ENCODE measurements around the gene ARL6IP4.

The ARL6IP4 gene

DNA sequence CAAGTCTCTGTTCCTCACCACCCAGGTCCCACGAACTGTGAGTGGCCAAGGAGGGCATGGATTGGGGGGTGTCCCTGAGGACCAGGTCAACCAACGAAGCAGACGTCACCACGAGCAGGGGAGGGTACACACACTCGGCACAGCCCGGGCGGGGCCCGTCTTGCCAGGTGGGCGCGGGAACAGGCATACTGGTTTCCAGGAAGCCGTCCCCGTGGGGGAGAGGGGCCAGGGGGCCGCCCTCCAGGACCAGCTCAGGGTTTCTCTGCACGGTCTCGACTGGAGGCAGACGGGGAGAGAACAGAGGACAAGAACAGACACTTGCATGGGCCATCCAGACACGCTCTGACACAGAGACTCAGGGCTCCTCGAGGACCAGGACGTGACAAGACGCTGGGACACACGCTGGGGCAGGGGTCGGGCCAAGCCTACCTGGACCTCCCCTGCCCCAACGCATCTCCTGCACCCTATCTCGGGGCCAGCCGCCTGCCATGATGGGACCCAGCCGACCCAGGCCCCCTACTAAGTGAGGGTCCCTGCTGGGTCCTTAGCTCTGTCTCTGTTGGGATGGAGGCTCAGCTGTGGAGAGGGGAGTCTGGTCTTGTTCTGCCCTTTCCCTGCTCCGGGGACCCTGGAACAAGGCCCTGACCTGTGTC, 11.3 kb downstream of the ARL6IP4 start:
- DNase-seq: no peak

DNA sequence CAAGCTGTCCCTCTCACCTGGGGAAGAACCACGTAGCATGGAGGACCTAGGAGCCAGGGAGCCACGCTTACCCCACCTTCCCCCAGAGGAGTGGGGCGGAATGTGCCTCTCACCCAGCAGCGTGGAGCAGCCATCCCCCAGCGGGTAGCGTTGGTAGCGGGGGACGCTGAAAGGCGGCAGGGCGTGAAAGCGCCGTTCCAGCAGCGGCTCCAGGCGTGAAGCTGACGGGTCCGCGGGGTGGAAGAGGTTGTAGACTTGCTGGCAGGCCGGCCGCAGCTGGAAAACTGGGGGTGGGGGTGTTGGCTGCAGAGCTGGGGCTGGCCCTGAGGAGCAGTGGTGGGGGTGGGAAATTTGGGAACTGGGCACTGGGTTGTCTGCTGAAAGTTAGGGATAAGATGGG, 11.9 kb downstream of the ARL6IP4 start:
- DNase-seq: no peak

DNA sequence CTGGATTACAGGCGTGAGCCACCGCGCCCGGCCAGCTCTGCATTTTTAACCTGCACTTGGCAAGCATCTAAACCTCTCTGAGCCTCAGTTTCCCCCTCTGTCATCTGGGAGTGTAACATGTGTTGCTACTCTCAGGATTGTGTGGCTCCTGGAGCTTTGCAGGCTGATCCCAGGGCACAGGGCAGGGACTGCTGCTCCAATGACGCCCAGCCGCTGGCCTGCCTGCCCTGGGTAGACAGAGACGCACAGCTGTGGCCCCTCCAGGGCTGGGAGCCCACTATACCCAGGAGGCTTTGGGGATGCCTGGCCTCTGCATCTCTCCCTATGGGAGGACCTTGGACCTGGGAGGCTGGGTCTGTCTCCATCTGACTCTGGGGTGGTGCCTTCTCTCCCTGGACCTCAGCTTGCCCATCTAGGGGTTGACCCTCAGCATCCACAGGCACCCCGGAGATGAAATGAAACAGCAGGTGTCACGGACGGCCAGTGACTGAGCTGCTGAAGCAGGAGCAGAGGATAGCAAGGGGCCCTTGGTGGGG, 13.7 kb downstream of the ARL6IP4 start:
- no peak for DNase-seq

DNA sequence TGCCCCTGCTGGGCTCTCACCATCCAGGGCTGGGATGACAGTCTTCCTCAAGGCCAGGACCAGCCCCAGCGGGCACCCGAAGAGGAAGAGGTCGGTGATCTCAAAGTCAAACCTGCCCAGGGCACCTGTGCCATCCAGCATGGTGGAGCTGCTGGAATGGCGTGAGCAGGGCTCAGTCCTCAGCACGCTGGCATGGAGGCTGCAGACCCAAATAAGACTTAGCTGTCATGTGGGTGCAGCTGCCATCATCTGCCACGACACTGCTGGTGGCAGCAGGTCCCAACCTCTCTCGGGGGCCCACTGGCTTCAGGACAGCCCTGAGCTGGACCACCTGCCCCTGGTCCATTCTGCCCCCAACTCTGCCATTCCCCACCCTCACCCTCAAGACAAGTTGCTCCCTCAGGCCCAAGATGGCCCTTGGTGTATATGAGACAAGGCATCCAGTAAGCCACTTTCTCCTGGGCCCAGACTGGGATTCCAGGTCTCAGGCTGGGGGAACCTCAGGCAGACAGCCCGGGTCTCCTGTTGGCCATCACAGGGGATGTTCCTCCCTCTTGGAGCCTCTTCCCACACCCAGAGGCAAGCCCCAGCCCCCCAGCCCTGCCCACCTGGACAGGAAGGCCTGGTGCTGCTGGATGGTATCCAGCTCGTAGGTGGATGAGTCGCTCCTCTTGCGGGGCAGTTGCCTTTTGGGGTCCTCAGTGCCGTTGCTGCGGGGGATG, 14.5 kb downstream of the ARL6IP4 start:
- DNase-seq: no peak

DNA sequence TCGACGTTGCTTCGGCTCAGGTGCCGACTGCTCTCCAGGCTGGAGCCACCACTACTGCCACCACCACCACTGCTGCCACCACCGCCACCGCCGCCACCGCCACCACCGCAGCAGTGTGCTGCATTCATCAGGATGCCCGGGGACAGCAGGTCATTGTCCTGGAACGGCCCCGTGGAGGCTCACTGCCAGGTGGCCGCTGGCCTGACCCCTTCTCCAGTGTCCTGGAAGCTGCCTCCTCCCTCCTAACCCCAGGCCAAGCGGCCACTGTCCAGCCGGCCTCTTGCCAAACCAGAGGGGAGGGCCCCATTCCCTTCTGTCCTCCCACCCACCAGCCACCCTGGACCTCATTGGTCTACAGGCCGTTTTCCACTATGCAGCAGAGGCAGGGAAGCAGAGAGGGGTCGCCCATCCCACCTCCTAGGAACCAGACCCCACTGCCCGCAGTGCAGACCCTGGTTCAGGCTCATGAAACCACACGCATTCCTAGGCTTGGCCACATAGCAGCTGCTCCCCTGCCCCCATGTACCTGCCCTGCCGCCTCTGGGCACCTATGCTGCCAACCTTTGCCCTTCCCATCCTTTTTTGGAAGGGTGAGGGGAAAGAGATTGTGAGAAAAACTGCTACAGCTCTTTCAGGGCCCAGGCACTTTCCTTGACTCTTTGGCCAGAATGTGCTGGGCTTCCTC, 15.2 kb downstream of the ARL6IP4 start:
- DNase-seq: no peak

DNA sequence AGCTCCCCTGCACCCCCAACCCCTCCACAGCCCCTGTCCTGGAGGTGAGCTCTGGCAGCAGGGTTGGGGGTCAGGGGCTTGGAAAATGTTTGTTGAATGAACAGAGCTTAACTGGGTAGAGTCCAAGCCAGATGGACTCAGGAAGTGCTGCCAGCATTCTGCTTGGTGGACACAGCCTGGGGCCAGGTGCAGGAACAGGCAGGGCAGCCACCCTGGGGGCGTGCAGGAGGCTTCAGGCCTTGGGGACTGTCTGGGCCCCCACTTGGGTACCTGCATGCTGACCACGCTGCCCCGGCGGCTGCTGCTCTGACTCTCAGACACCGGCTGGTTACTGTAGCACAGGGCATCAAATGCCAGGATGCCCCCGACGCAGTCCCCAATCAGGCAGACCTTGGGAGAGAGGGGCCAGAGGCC, 15.7 kb downstream of the ARL6IP4 start:
- no peak for DNase-seq

DNA sequence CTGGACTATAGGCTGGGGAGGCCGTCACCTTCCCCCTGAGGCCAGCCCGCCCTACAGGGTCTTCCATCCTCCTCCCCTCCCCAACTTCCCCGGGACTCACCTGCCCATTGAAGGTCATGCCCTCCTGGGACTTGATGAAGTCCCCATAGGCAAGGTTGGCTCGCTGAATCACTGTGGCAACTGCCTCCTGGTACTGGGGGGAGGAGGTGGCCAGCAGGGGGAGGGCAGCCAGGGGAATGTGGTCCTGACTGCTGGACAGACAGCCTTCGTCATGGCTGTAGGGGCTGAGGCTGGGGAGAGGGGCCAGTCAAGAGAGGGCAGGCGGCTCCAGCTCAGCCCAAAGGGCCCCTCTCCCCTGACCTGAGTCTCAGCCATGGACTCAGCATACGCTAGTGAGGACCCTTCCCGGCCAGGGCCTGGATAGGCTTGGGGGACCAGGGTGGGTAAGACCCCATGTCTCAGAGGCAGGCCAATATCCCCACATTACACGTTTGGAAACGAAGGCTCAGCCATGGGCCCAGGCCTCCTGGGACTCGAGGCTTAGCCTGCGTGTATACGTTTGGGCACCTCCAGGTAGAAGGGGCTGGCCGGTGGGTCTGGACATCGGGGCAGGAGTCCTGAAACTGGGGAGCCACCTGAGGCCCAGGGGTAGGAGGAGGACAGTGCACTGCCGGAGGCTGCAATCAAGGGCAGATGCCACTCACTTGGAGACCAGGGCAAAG, 16.3 kb downstream of the ARL6IP4 start:
- DNase-seq: no peak

DNA sequence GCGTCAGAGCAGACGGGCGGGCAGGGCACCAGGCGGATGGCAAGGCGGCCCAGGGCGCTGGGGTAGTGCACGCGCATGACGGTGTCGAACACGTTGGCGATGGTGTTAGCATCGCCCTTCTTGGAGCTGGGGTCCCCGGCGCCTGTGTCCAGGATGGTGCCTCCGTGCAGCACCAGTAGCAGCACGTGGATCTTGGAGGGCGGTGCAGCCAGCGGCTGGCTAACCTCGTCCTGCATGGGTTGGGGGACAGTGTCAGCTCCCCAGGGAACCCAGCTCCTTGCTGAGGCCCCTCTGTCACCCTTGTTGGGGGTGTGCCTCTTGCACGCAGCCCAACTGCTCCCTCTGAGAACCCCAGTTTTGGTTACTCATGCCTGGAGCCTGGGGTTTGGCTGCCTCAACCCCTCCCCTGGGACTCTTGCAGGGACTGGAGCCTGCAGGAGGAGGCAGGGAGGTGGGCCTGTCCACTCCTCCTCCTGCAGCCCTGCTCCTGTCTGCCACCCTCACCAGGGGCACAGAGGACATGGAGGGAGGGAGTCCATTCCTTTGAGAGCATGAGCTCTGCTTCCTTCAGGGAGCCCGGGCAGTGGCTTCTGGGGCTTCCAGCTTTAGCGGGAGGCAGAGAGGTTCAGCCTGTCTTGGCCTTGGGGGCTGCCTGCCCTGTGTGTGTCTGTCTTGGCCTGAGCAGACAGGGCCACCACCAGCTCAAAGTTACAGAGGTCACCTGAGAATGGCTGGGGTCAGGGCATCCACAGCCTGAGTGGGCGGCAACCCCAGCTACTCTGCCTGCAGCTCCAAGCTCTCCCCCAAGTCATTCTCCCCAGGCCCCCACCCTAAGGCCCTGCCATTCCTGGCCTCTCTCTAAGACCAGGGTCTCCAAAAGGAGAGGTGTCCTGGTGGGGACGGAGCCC, 17.1 kb downstream of the ARL6IP4 start:
- no peak for DNase-seq

DNA sequence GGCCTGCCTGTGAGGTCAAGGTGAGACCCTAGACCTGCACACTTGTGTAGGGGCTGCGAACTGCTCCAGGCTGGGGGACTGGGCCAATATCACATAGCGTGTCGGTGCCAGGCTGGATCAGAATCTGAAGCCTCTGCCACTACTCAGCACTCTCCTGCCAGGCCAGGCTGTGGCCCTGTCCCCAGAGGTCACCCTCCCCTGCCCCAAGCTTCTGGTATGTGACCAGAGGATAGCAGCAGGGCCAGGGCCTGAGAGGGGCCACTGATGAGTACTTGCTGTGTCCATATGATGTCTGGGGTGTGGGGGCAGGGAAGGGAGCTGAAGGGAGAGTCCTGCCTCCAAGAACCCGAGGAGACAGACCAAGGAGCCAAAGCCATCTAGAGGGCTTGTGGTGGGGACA, 17.8 kb downstream of the ARL6IP4 start:
- no peak for DNase-seq

DNA sequence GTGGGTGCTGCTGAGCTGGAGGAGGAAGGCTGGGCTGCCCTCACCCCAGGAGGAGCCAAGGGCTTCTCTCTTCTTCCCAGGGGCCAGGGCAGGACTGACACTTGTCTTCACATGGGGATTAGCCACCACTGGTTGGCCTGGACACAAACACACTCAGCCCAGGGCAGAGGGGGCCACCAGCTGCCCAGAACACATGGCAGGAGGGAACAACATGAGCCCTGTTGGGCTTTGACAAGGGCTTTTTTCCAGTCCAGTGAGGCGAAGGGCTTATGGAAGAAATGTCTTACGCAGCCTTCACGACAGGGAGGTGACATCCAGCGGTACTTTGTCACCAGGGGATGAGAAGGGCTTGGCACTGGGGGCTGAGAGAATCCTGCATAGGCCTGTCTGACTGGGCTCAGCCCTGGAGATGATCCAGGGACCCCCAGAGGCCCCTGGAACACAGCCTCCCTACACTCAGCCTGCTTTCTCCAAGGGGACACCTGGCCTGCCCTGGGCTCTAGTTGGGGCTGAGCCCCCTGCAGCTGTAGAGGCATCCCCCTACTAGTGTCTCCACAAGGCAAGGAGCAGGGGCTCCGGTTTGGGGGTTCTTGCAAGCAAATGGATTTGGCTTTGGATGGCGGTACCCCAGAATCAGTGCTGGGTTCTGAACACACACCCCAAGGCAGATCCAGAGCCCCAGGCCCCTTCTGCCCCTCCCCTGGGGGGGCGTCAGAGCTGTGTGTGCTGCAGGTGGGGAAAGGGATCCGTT, 18.9 kb downstream of the ARL6IP4 start:
- DNase-seq: no peak

DNA sequence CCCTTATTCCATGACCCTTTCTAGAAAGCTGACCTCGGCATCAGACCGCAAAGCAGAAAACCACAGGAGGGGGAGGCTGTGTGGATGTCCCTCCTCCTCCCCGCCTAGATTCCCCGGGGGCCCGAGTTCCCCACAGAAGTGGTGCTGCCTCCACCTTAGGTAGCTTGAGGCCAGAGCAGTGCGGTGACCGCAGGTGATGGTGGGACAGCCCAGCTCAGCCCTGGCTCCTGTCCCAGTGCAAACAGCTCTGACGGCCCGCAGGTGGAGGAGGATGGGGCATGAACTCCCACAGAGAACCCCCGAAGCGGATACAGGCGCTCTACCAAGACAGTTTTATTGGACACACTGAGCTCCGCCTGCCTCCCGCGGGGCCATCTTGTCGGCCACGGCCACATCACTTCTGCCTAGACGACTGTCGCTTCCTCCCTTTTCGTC, 19.5 kb downstream of the ARL6IP4 start:
- DNase-seq: no peak

DNA sequence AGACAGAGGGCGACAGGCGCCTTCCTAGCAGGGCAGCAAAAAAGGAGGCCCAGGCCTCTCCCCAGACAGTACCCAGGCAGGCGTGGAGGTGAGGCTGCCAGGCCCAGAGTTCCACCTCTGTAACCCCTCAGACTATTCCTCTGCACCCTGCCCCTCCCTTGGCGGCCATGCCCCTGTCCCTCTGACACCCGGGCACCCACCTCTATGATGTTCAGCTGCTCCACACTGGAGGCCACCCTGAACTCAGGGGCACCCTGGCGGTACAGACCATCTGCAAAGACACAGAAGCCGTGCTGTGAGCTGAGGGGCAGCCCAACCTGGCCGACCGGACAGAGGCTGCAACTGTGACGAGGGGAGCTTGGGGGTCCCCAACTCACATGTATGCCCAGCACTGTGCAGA, 20.1 kb downstream of the ARL6IP4 start:
- DNase-seq: no peak

DNA sequence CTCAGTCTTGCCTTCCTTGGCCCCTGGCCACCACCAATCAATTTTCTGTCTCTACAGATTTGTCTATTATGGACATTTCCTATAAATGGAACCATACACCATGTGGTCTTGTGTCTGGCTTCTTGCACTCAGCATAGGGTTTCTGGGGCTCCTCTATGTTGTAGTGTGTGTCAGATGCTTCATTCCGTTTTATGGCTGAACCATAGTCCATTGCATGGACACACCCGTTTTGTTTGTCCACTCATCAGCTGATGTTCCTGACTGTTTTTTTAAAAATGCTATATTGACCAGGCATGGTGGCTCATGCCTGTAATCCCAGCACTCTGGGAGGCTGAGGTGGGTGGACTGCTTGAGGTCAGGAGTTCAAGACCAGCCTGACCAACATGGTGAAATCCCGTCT, 21.0 kb downstream of the ARL6IP4 start:
- no peak for DNase-seq

DNA sequence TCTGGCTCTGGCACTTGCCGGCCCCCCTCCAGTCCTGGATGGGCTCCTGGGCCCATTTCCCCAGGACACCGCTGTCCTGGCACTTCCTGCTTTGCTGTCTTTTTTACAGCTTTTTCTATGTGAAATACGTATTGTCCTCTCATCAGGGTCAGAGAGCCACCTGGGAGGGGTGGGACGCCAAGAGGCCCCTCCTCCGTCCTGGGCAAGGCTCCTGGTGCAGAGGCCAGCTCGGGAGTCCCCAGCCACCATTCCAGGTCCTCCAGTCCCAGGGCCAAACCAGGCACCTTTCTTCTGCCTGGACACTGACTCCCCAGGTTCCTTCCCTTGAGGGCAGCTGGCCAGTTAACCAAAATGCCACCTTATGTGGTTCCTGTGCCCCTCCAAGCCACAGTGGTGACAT, 22.8 kb downstream of the ARL6IP4 start:
- DNase-seq: no peak

DNA sequence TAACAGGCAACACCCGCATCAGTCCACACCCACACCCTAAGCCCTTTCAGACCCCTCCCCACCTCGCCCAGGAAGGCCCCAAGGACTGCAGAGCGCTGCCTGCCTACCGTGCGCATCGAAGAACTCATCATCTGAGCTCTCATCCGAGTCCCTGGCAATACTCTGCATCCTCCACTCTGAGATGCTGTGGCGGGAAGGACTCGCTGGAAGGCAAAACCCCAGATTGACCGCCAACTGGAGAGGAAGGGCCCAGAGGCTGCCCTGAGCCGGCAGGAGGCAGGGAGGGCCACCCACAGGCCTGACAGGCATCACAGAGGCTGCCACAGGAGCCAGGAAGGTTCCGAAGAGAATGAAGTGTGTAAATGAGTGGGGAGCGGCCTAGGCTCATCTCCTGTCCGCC, 23.8 kb downstream of the ARL6IP4 start:
- DNase-seq: no peak

DNA sequence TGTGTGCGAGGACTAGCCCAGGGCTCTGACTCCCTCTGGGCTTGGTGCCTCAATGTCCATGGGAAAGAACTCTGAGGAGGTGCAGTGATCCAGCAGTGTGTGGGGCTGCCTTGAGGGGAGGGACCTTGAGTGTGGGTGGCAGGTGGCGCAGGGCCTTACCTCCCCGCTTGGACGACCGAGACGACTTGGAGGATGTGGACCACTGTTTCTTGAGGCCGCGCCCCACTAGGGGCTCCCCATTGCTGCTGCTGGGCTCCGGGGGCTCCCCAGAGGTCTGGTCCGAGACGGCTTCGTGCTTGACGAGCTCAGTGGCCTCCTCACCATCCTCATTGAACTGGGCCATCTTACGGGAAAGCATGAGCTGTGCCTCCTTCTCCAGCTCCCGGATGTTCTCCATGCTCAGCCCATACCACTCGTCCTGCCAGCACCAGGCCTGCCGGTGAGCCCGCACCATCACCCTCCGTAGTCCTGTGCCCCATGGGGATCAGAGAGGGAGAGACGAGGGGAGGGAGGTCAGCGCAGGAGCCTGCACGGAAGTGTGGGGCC, 24.7 kb downstream of the ARL6IP4 start:
- no peak for DNase-seq

DNA sequence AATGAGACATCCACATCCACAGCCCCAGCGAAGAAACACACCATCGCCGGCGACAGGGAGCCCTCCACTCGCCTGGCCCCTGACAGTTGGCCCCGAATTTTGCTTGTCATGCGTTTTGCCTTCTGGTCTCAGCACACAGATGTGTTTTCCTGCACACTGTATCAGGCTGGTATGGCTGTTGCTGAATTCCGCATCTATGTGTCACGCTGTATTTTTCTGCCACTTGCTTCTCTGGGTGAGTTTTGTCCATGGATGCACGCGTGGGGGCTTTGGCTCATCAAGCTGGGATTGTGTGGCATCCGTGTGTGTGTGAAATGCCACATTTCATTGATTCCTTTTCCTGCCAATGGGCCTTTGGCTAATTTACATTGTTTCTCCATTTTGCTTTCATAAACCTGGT, 26.5 kb downstream of the ARL6IP4 start:
- DNase-seq: no peak

DNA sequence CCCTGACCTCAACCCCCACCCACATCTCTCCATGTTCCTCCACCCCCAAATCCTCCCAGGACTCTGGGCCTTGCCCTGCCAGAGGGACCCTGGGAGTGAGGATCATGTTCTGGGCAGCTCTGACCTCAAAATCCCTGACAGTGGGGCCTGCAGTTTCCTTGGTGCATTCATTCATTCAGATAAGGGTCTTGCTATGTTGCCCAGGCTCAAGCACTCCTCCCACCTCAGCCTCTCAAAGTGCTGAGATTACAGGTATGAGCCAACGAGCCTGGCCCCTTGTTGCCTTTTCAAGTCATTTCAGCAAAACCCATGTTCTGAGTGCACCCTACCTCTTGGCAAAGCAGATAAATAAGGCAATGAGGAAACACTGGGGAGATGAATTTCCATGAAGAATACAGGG, 29.6 kb downstream of the ARL6IP4 start:
- DNase-seq: no peak

DNA sequence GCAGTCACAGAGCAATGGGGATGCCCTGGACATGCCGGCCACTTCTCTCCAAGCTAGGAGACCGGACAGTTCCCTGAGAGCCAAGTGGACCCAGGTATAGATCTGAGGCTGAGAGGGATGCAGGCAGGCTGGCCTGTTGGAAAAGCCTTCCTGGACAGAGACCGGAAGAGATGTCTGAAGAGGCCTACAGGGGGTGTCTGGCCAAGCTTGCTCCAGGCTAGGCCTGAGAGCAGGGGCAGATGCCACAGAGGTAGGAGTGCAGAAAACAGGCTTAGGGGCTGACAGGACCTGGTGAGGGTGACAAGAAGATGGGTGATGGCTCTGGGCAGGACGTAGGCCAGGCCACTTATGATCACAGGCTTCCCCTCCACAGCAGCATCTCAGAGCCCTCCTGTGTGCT, 30.2 kb downstream of the ARL6IP4 start:
- DNase-seq: no peak

DNA sequence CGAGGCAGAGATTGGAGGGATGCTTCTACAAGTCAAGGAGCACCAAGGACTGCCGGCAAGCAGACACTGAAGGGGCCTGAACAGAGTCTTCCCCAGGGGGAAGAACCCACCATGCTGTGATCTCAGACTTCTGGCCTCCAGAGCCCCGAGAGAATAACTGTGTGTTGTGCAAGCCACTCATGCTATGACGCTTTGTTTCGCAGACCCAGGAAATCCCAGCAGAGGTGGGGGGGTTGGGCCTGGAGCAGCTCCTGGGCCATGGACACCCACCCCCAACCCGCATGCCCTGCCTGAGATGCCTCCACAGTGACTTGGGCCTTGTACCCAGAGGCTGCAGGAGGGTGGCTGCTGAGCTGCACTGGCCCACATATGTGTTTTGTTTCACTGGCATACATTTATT, 31.2 kb downstream of the ARL6IP4 start:
- no peak for DNase-seq
